HL-60 (cell line): ENCODE results near the gene ERF.
A peak's percentile ranks its signal among the peaks of the same experiment; 100 is the strongest.

Experiments
- DNase-seq, 2 experiments: peaks; one replicate each; pipeline ENCODE4 v3.0.0-alpha.2; 2010 to 2020; ENCODE audit warnings: low read depth in 1 of 2, low spot score in 1 of 2
- H3K27ac ChIP-seq: fragments of 250-450 bp; sonication (Bioruptor Pico); replicated peaks from 2 replicates; pipeline ENCODE4 v1.5.1; 2020; ENCODE audit warnings: mild to moderate bottlenecking, moderate library complexity
- H3K27me3 ChIP-seq: fragments of 250-450 bp; sonication (Bioruptor Pico); 2 replicates; pipeline ENCODE4 v1.5.1; 2021; ENCODE audit warnings: mild to moderate bottlenecking, moderate library complexity; ENCODE audit not compliant: insufficient read depth, poor library complexity, severe bottlenecking
- H3K4me3 ChIP-seq: replicated peaks from 2 replicates; pipeline ENCODE4 v1.5.1; 2011; ENCODE audit warnings: mild to moderate bottlenecking, control low read depth, low read length; ENCODE audit not compliant: insufficient read depth
- POLR2AphosphoS5 ChIP-seq: IDR thresholded peaks from 2 replicates; pipeline ENCODE4 v1.6.1; 2012; ENCODE audit warnings: low read depth
- SPI1 ChIP-seq: IDR thresholded peaks from 2 replicates; pipeline ENCODE4 v1.6.1; 2012; ENCODE audit warnings: low read depth, mild to moderate bottlenecking, borderline replicate concordance
- TF ChIP-seq, protein P1 (sequence below): IDR thresholded peaks from 2 replicates; pipeline ENCODE4 v1.6.1; 2012; ENCODE audit warnings: low read depth; ENCODE audit not compliant: insufficient replicate concordance
- TF ChIP-seq, protein P2 (sequence below): IDR thresholded peaks from one replicate; pipeline ENCODE4 v1.5.1; 2011; ENCODE audit warnings: low read length, control low read depth, inconsistent platforms; ENCODE audit not compliant: insufficient read depth

ERF gene

DNA sequence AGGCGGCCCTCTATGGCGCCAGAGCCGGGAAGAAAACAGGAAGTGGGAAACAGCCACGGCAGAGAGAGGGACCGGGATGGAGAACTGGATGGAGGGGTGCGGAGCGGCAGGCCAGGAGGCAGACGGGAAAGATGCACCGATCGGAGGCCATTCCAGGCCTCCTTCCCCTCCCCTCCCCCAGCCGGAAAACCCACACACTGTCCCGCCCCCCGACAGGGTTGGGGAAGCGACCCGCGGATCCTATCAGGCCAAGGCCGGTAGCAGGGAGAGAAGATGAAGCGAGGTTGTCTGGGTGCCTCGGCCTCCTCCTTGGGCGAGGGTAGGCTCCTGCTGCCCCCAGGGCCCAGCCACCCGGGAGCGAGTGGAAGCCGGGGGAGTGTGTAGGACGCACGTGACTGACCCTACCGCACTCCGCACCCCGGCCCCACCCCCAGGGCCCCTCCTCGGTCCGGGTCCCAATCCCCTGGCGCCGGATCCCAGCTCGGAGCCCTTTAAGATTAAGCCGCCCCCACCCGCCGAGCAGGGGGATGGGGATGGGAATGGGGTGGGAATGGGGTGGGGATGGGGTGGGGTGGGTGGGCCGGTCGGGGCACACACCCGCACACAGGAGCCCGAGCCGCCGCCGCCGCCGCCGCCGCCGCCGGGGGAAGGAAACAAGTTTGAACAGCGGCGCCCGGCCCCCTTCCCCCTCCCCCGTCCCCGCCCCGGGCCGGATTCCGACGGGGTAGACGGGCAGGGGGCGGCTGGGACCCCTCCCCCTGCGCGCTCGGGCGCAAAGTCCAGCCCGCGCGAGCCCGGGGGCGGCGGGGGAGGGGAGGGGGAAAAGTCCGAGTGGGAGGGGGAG lies 1.5 kb downstream of the ERF start:
- Histone ChIP-seq H3K27me3 (peaks cover 7% of the 10 kb centered on the region), H3K27ac (peak overlapping the region; percentile 94), H3K4me3 (peak overlapping the region; percentile 92)
- DNase-seq = peak; percentile 65 to 86
- TF ChIP-seq SPI1 = peak; percentile 88
- peak; percentile 46 for TF ChIP-seq POLR2AphosphoS5
- TF ChIP-seq, protein P1, sequence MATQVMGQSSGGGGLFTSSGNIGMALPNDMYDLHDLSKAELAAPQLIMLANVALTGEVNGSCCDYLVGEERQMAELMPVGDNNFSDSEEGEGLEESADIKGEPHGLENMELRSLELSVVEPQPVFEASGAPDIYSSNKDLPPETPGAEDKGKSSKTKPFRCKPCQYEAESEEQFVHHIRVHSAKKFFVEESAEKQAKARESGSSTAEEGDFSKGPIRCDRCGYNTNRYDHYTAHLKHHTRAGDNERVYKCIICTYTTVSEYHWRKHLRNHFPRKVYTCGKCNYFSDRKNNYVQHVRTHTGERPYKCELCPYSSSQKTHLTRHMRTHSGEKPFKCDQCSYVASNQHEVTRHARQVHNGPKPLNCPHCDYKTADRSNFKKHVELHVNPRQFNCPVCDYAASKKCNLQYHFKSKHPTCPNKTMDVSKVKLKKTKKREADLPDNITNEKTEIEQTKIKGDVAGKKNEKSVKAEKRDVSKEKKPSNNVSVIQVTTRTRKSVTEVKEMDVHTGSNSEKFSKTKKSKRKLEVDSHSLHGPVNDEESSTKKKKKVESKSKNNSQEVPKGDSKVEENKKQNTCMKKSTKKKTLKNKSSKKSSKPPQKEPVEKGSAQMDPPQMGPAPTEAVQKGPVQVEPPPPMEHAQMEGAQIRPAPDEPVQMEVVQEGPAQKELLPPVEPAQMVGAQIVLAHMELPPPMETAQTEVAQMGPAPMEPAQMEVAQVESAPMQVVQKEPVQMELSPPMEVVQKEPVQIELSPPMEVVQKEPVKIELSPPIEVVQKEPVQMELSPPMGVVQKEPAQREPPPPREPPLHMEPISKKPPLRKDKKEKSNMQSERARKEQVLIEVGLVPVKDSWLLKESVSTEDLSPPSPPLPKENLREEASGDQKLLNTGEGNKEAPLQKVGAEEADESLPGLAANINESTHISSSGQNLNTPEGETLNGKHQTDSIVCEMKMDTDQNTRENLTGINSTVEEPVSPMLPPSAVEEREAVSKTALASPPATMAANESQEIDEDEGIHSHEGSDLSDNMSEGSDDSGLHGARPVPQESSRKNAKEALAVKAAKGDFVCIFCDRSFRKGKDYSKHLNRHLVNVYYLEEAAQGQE = no peak

DNA sequence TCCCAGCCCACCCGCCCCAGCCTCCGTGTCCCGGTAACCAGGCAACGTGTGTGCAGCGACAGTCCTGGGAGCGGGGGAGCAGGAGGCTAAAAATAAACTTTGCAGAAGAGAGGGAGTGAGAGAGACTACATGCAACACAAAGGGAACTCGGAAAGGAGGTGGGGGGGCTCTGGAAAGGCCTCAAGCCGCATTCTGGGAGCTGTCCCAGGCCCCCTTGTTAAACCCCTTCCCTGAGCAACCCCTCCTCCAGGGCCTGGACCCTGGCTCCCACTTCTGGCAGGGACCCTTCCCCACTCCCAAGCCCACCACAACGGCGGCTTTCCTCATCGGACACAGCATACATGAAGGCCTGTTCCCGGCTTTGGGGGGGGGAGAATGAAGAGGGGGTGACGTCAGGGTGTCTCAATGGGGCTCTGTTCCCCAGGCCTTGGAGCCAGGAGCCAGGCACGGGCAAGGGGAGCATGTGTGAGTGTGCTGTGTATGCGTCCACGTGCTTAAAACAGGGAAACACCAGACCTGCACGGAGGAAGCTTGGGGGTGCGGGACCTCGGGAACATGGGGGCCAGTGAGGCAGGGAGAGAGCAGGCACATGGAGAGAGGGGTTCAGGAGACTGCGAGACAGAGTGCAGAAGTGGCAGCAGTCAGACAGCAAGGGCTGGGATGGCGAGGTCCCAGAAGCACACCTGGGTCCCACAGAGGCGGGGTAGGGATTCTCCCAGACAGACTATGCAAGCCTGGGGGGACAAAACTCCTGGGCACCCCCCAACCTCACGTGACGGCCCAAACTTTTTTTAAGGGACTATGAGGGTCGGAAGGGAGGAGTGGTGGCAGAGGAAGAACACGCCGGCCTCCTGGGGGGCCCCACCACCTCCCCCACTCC lies 2.3 kb downstream of the ERF start:
- peak; percentile 56 to 62 for DNase-seq
- peaks cover 7% of the 10 kb centered on the region for H3K27me3 ChIP-seq
- H3K27ac ChIP-seq = peak overlapping the region; percentile 74
- TF ChIP-seq, protein P2, sequence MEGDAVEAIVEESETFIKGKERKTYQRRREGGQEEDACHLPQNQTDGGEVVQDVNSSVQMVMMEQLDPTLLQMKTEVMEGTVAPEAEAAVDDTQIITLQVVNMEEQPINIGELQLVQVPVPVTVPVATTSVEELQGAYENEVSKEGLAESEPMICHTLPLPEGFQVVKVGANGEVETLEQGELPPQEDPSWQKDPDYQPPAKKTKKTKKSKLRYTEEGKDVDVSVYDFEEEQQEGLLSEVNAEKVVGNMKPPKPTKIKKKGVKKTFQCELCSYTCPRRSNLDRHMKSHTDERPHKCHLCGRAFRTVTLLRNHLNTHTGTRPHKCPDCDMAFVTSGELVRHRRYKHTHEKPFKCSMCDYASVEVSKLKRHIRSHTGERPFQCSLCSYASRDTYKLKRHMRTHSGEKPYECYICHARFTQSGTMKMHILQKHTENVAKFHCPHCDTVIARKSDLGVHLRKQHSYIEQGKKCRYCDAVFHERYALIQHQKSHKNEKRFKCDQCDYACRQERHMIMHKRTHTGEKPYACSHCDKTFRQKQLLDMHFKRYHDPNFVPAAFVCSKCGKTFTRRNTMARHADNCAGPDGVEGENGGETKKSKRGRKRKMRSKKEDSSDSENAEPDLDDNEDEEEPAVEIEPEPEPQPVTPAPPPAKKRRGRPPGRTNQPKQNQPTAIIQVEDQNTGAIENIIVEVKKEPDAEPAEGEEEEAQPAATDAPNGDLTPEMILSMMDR = no peak
- peak; percentile 28 for TF ChIP-seq POLR2AphosphoS5
- peak overlapping the region; percentile 92 for H3K4me3 ChIP-seq

DNA sequence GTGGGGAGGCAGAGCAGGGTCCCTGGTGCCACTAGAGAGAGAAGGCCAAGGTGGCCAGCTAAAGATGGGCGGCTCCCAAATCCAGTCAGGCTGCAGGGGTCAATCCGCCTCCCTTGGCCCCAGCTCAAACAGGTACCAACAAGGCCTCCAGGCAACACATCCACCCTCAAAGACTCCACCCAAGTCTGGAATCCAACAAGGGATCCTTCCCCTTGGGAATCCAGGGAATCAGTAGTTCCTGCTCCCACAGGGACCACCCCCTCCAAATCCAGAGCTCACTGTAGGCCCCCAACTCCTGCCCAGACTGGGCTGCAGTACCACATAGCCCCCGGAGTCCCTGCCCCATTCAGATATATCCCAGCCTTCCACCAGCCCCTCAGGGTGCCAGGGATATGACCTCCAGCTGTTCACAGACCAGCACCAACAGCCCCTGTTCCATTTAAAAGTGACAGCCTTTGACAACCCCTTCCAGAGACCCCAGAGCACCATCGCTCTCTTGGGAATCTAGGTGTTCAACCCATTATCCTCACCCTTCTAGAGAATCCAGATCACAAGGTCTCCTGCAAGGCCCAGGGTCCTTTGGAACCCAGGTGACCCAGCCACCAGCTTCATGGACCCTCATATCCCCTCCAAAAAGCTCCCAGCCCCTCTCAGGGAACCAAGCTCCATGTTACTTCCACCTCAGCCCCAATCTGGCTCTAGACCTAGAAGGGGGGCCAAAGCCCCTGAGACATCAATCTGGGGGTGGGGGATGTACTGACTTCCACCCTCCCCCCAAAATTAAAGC lies 3.2 kb downstream of the ERF start:
- Histone ChIP-seq H3K27ac (peak overlapping the region; percentile 74), H3K27me3 (peaks cover 7% of the 10 kb centered on the region), H3K4me3 (peak overlapping the region; percentile 92; the same call in 1 of the 2 replicates)
- DNase-seq = no peak
- TF ChIP-seq, protein P2 = no peak
- TF ChIP-seq POLR2AphosphoS5 (no peak), SPI1 (no peak)
- TF ChIP-seq, protein P1 = no peak
